K562 (cell line): ENCODE data around the gene EHBP1L1. TPM values are rescaled to one million over a fixed set of nuclear protein-coding genes. Genes with fewer than 3 reads are reported as not detected.

Source experiments
- EP300 ChIP-seq: IDR thresholded peaks from 2 replicates; pipeline ENCODE4 v1.6.1; 2012; ENCODE audit warnings: low read length, improper control_type of control experiment
- JUN ChIP-seq, 2 experiments: sonication (generic) in 1 of 2; formaldehyde crosslinking in 1 of 2; IDR thresholded peaks; 2 replicates each; pipeline versions ENCODE4 v1.6.1 to v1.8.0; 2012 to 2022; ENCODE audit warnings: borderline replicate concordance in 2 of 2, mild to moderate bottlenecking in 2 of 2, improper control_type of control experiment in 1 of 2, low read depth in 1 of 2, low read length in 1 of 2, missing genetic modification reagents in 1 of 2
- KLF1 ChIP-seq: fragments of 450-650 bp; IDR thresholded peaks from 2 replicates; pipeline ENCODE4 v1.6.1; 2016; ENCODE audit warnings: missing genetic modification characterization, missing compliant biosample characterization
- MEIS2 ChIP-seq: fragments of 450-650 bp; IDR thresholded peaks from 2 replicates; pipeline ENCODE4 v1.6.1; 2014; ENCODE audit warnings: mild to moderate bottlenecking; ENCODE audit not compliant: partially characterized antibody
- NONO ChIP-seq, 2 experiments: fragments of 200-400 bp in 1 of 2; fragments of 450-650 bp in 1 of 2; formaldehyde crosslinking in 1 of 2; IDR thresholded peaks; 2 replicates each; pipeline ENCODE4 v1.6.1; 2017; ENCODE audit warnings: low read depth in 2 of 2, mild to moderate bottlenecking in 2 of 2, moderate library complexity in 2 of 2, low read length in 1 of 2
- RAD21 ChIP-seq, 2 experiments: fragments of 250-450 bp in 1 of 2; fragments of 450-650 bp in 1 of 2; sonication (Bioruptor Pico) in 1 of 2; formaldehyde crosslinking in 1 of 2; IDR thresholded peaks in 1 of 2; conservative IDR thresholded peaks in 1 of 2; 2 replicates each; pipeline versions ENCODE4 v1.4.0 to v1.8.0; 2020 to 2022; ENCODE audit warnings: mild to moderate bottlenecking in 2 of 2, moderate library complexity in 1 of 2
- RBM15 ChIP-seq: fragments of 200-400 bp; formaldehyde crosslinking; IDR thresholded peaks from 2 replicates; pipeline ENCODE4 v1.6.1; 2018; ENCODE audit warnings: mild to moderate bottlenecking, low read length, moderate library complexity; ENCODE audit not compliant: insufficient read depth
- SMARCB1 ChIP-seq: IDR thresholded peaks from 2 replicates; pipeline ENCODE4 v1.6.1; 2011; ENCODE audit warnings: improper control_type of control experiment, low read depth; ENCODE audit not compliant: insufficient read length
- SOX6 ChIP-seq: fragments of 450-650 bp; IDR thresholded peaks from 2 replicates; pipeline ENCODE4 v1.6.1; 2014; ENCODE audit warnings: mild to moderate bottlenecking
- TAF15 ChIP-seq: fragments of 200-400 bp; formaldehyde crosslinking; IDR thresholded peaks from 2 replicates; pipeline ENCODE4 v1.6.1; 2017; ENCODE audit warnings: mild to moderate bottlenecking, low read depth, low read length, moderate library complexity
- THAP12 ChIP-seq: fragments of 250-450 bp; sonication (Bioruptor Pico); IDR thresholded peaks from 2 replicates; pipeline ENCODE4 v1.9.0; 2021; ENCODE audit warnings: mild to moderate bottlenecking, inconsistent platforms
- ZBTB17 ChIP-seq: fragments of 450-650 bp; formaldehyde crosslinking; IDR thresholded peaks from 2 replicates; pipeline ENCODE4 v1.4.0; 2020; ENCODE audit warnings: mild to moderate bottlenecking
- ZHX1 ChIP-seq: fragments of 150-350 bp; conservative IDR thresholded peaks from 2 replicates; pipeline ENCODE4 v1.6.1; 2014; ENCODE audit warnings: low read length
- ZNF507 ChIP-seq: conservative IDR thresholded peaks from 2 replicates; pipeline ENCODE4 v1.6.1; 2017; ENCODE audit warnings: missing genetic modification characterization, missing compliant biosample characterization
- ZNF589 ChIP-seq: fragments of 200-800 bp; sonication (Bioruptor generic); IDR thresholded peaks from 2 replicates; pipeline ENCODE4 v1.6.1; 2016; ENCODE audit warnings: low read depth, missing genetic modification characterization, missing compliant biosample characterization
- ZNF592 ChIP-seq: fragments of 450-650 bp; IDR thresholded peaks from 2 replicates; pipeline ENCODE4 v1.6.1; 2017; ENCODE audit warnings: antibody characterized with exemption, mild to moderate bottlenecking
- ZNF76 ChIP-seq: fragments of 250-450 bp; sonication (Bioruptor Pico); IDR thresholded peaks from 2 replicates; pipeline ENCODE4 v1.4.0; 2020; ENCODE audit warnings: mild to moderate bottlenecking, moderate library complexity, borderline replicate concordance
- polyA plus RNA-seq, 8 experiments: library from polyadenylated mRNA; depleted of rRNA in 4 of 8; stranded (reverse) in 5 of 8; unstranded in 3 of 8; fragments of >200 nt; fragmentation: Nextera tagmentation in 2 of 8; fragmentation: Illumina TruSeq in 1 of 8; extraction: Ambion mirVana in 2 of 8; extraction: Trizol in 1 of 8; gene quantifications; 2 replicates each; pipeline versions ENCODE4 v1.2.1 to v1.2.3, GENCODE V29; 2011 to 2014; ENCODE audit warnings: inconsistent platforms in 1 of 8, missing spikeins in 1 of 8
- total RNA-seq, 7 experiments: library from RNA; depleted of rRNA in 6 of 7; stranded (reverse); fragments of >200 nt in 6 of 7; fragmentation: Illumina TruSeq in 2 of 7; extraction: Trizol in 2 of 7; gene quantifications; 2 replicates each; pipeline versions ENCODE4 v1.2.1 to v1.2.3, GENCODE V29; 2011 to 2021; ENCODE audit warnings: low replicate concordance in 1 of 7

Gene EHBP1L1
- total and polyA plus RNA-seq, 9 of the 15 experiments (the other 6 are each of a cell fraction or from before 2014, with no cell fraction given) = 0.03 to 87.1 (median 26.3) TPM

- TF ChIP-seq SMARCB1 = no peak
- 0 out of 4 replicates have a peak, but pooled peaks of 1 of the 2 experiments have one; percentile 25 for TF ChIP-seq NONO (IDR thresholded peaks at IDR 0.05; ENCODE audit: low read depth in 2 of 2, low read length in 1 of 2)
- 0 out of 2 replicates have a peak, but pooled peaks have one; percentile 5 for TF ChIP-seq EP300
- no peak for TF ChIP-seq RBM15
- TF ChIP-seq ZHX1 = no peak
- no peak for TF ChIP-seq ZNF589 (CRISPR knock-in tag)
- TF ChIP-seq SOX6 = peak; percentile 22; the same call in 1 of the 2 replicates
- TF ChIP-seq THAP12 (CRISPR knock-in tag) = peak; percentile 33; the same call in 1 of the 2 replicates
- no peak for TF ChIP-seq MEIS2
- 0 out of 2 replicates have a peak, but pooled peaks have one; percentile 47 for TF ChIP-seq ZNF76
- TF ChIP-seq TAF15 = no peak
- no peak for TF ChIP-seq KLF1
- TF ChIP-seq ZNF507 (tag) = no peak
- 0 out of 2 replicates have a peak, but pooled peaks have one; percentile 53 for TF ChIP-seq ZNF592
- 0 out of 2 replicates have a peak, but pooled peaks have one; percentile 24 for TF ChIP-seq JUN (IDR thresholded peaks at IDR 0.05; ENCODE audit: borderline replicate concordance, low read depth, low read length)
- TF ChIP-seq JUN (CRISPR knock-in tag; IDR thresholded peaks at IDR 0.05; ENCODE audit: borderline replicate concordance) = no peak
- peak; percentile 19 to 67 for TF ChIP-seq RAD21 (CRISPR knock-in tag; conservative IDR thresholded peaks at IDR 0.05 in 1 of 2, IDR thresholded peaks at IDR 0.05 in 1 of 2)
- TF ChIP-seq ZBTB17 = peak; percentile 73
Observed at GRCh38 chr11:65637794-65638419, 62.1 kb downstream of the EHBP1L1 start, which contains the start of gene SIPA1 (continued).
